ENCODE measurements around the gene ETNPPL. TPM values are rescaled to one million over a fixed set of nuclear protein-coding genes. Genes with fewer than 3 reads are reported as not detected.
"Not testable (repeated sequence)": the region's sequence is repeated elsewhere in the genome, so short reads cannot be mapped to it uniquely, and the experiment has no call there.

The ETNPPL gene
- total RNA-seq, 1 donor = not detected

DNA sequence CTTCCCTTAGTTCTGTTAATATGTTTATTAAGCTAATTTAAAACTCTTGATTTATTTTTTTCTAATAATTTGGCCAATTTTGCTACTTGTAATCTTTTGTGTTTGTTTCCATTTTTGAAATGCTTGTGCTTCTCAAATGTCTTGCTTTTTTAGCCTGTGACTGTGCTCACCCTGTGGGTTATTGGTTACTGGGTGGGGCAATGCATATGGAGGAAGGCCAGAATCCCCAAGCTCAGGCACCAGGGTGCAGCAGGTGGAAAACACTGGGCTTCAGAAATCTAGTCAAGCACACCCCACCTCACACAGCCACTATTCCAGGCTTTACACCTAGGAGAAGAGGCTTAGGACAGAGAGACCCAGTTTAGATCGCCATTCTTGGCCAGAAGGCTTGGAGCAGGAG lies 33.1 kb downstream of the ETNPPL start:
- no peak for DNase-seq (ENCODE audit: low read depth)
- no peak for TF ChIP-seq CTCF (IDR thresholded peaks at IDR 0.05; ENCODE audit: insufficient read depth, low read length)
- H3K4me3 ChIP-seq (ENCODE audit: low read depth, low read length) = no peak overlapping the region

GRCh38 chr4:108725457-108725856 lies 37.4 kb downstream of the ETNPPL start:
- TF ChIP-seq CTCF (IDR thresholded peaks at IDR 0.05; ENCODE audit: insufficient read depth, low read length) = no peak
- no peak for DNase-seq (ENCODE audit: low read depth)

GRCh38 chr4:108717386-108717785 lies 45.5 kb downstream of the ETNPPL start:
- no peak overlapping the region for H3K4me3 ChIP-seq (ENCODE audit: low read depth, low read length)
- no peak for DNase-seq (ENCODE audit: low read depth)
- no peak for TF ChIP-seq CTCF (IDR thresholded peaks at IDR 0.05; ENCODE audit: insufficient read depth, low read length)

More at GRCh38 chr4:108725457-108725856, 37.4 kb downstream of the ETNPPL start:
- H3K4me3 ChIP-seq (ENCODE audit: low read depth, low read length) = no peak overlapping the region

DNA sequence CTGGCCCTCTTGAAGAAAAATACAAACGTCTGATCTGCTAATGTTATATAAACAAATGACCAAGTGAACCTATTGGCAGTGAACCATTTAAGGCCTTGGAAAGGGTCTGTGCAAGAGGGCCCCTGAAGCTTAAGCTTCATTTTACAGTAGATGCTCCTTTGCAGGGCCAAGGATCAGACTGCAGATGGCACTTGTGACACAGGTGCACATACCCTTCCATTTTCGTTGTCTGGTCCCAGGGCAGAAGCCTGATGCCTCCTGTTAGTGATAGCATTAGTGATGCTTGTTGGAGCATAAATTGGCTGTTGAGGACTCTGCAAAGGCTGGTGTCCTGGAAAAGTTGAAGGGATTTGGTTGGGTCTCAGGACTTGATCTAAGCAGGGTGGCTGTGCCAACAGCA lies 46.5 kb downstream of the ETNPPL start:
- no peak for TF ChIP-seq CTCF (IDR thresholded peaks at IDR 0.05; ENCODE audit: insufficient read depth, low read length)
- H3K4me3 ChIP-seq (ENCODE audit: low read depth, low read length) = no peak overlapping the region
- no peak for DNase-seq (ENCODE audit: low read depth)

GRCh38 chr4:108714880-108715279 lies 48.0 kb downstream of the ETNPPL start:
- no peak for DNase-seq (ENCODE audit: low read depth)
- no peak for TF ChIP-seq CTCF (IDR thresholded peaks at IDR 0.05; ENCODE audit: insufficient read depth, low read length)

DNA sequence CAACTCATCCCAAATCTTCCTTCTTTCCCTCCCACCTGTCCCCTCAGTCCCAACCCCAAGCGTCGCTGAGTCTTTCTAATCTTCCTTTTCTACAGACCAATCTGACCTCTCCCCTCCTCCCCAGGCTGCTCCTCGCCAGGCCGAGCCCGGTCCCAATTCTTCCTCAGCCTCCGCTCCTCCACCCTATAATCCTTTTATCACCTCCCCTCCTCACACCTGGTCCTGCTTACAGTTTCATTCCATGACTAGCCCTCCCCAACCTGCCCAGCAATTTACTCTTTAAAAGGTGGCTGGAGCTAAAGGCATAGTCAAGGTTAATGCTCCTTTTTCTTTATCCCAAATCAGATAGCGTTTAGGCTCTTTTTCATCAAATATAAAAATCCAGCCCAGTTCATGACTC lies 52.3 kb downstream of the ETNPPL start:
- DNase-seq (ENCODE audit: low read depth); H3K4me3 ChIP-seq (ENCODE audit: low read depth, low read length): not testable (repeated sequence)

More at GRCh38 chr4:108714880-108715279, 48.0 kb downstream of the ETNPPL start:
- H3K4me3 ChIP-seq (ENCODE audit: low read depth, low read length) = no peak overlapping the region

DNA sequence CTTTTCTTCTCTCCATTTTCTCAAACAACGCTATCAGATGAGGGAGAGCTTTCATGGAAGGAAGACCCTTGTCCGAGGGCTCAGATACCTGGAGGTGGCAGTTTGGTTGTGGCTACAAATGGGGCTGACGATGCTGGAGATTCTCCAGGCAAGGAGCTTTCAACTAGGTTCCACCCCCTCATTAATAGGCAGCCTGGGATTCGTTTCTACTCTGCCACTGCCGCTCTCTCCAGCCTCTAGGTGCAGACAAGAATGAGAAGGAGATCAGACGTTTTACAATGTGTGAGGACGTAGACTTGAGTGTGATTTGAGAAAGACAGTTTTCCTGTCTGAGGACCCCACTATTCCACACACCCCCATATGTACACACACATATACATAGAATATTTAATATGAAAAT lies 53.1 kb downstream of the ETNPPL start:
- no peak for TF ChIP-seq CTCF (IDR thresholded peaks at IDR 0.05; ENCODE audit: insufficient read depth, low read length)
- no peak for DNase-seq (ENCODE audit: low read depth)
- H3K4me3 ChIP-seq (ENCODE audit: low read depth, low read length) = no peak overlapping the region

Measured in fibroblast of the aortic adventitia (primary cell).